MCF 10A (cell line): ENCODE data around the gene HEMK1. TPM values are rescaled to one million over a fixed set of nuclear protein-coding genes. Genes with fewer than 3 reads are reported as not detected.

Source experiments
- BruUV-seq: library from RNA; stranded (reverse); fragments of 400-500 nt; replicated peaks from 2 replicates; lab custom pipeline; 2021; lab: Mats Ljungman, UMichigan
- CTCF ChIA-PET: fragments of 300-600 bp; sonication (Branson Sonifier 250); formaldehyde crosslinking; extraction: SDS; loops from one replicate; lab custom pipeline; 2021; ENCODE audit warnings: antibody characterized with exemption, inconsistent platforms; lab: Yijun Ruan, JAX
- POLR2A ChIA-PET: fragments of 300-600, 350-650 bp; sonication (Branson Sonifier 250); formaldehyde crosslinking; extraction: SDS; loops from one replicate; lab custom pipeline; 2020; ENCODE audit warnings: antibody characterized with exemption, inconsistent platforms; lab: Yijun Ruan, JAX
- DNase-seq: peaks from one replicate; pipeline ENCODE4 v3.0.0-alpha.2; 2018; ENCODE audit not compliant: unreplicated experiment
- H3K27ac Mint-ChIP-seq: one replicate; pipeline ENCODE4 v1.8.0; 2022; ENCODE audit warnings: mild to moderate bottlenecking, low read depth, mixed read lengths; ENCODE audit not compliant: unreplicated experiment
- H3K27me3 Mint-ChIP-seq: one replicate; pipeline ENCODE4 v1.8.0; 2022; ENCODE audit warnings: mixed read lengths; ENCODE audit not compliant: insufficient read depth, unreplicated experiment
- H3K36me3 Mint-ChIP-seq: one replicate; pipeline ENCODE4 v1.8.0; 2022; ENCODE audit warnings: mild to moderate bottlenecking, moderate library complexity, mixed read lengths; ENCODE audit not compliant: insufficient read depth, unreplicated experiment
- H3K4me1 Mint-ChIP-seq: one replicate; pipeline ENCODE4 v1.8.0; 2022; ENCODE audit warnings: mixed read lengths; ENCODE audit not compliant: insufficient read depth, unreplicated experiment
- H3K4me3 Mint-ChIP-seq: one replicate; pipeline ENCODE4 v1.8.0; 2022; ENCODE audit warnings: mild to moderate bottlenecking, moderate library complexity, mixed read lengths; ENCODE audit not compliant: unreplicated experiment
- H3K9me3 Mint-ChIP-seq: one replicate; pipeline ENCODE4 v1.8.0; 2022; ENCODE audit warnings: mixed read lengths; ENCODE audit not compliant: unreplicated experiment
- intact Hi-C: fragments of 100-400 bp; cut with micrococcal nuclease; formaldehyde crosslinking; loops from 2 replicates; pipeline ENCODE4 v1.14.1; 2022
- total RNA-seq: library from RNA; stranded (reverse); gene quantifications from 2 replicates; pipeline ENCODE4 v1.2.3, GENCODE V29; 2022
- TF ChIP-seq, protein P1 (sequence below): fragments of 200-600 bp; IDR thresholded peaks from one replicate; pipeline ENCODE4 v1.8.0; 2022; ENCODE audit warnings: antibody characterized with exemption, mild to moderate bottlenecking; ENCODE audit not compliant: unreplicated experiment

The HEMK1 gene
- total RNA-seq, 1 experiment from 2014 or later = 19.9 TPM

DNA sequence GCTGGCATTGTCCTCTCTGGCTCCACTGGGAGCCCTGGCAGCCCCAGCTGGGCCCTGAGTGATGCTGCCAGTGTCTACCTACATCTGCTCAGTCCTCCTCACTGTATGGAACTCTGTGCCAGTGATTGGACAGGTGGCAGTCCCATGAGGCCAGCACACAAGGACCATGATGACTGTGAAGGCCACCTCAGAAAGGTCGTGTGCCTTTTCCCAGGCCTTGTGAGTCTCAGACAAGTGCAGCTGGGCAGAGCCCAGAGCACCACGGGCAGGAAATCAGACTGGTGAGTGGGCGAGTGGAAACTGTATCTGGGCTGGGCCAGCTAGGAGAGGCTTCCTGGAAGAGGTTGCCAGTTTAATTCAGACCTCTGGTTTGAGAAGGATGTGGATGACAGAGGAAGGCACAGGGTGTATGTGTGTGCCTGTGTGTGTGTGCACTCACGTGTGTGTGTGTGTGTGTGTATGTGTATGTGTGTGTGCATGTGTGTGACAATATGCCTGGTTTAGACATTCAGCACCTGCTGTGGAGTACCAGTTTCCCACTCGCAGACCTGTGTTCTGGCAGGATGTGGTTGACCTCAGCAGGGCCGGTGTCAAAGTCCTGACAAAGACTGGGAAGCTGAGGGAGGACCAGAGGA is 54.6 kb downstream of the HEMK1 start:
- no TSS peak for BruUV-seq
- peak; percentile 13 for DNase-seq
- no peaks in the 10 kb centered on the region for H3K27me3 Mint-ChIP-seq
- ChIA-PET POLR2A (no interaction called here), CTCF (interaction anchor here (0.6 to 1.2 kb wide), 4 partner anchors 9 to 251 kb away, joined by 3 to 4 read pairs (median 3); no protein-coding TSS in a partner anchor)
- H3K4me1 Mint-ChIP-seq = peaks cover 44% of the 10 kb centered on the region
- TF ChIP-seq, protein P1, sequence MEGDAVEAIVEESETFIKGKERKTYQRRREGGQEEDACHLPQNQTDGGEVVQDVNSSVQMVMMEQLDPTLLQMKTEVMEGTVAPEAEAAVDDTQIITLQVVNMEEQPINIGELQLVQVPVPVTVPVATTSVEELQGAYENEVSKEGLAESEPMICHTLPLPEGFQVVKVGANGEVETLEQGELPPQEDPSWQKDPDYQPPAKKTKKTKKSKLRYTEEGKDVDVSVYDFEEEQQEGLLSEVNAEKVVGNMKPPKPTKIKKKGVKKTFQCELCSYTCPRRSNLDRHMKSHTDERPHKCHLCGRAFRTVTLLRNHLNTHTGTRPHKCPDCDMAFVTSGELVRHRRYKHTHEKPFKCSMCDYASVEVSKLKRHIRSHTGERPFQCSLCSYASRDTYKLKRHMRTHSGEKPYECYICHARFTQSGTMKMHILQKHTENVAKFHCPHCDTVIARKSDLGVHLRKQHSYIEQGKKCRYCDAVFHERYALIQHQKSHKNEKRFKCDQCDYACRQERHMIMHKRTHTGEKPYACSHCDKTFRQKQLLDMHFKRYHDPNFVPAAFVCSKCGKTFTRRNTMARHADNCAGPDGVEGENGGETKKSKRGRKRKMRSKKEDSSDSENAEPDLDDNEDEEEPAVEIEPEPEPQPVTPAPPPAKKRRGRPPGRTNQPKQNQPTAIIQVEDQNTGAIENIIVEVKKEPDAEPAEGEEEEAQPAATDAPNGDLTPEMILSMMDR = no peak
- no peak overlapping the region for H3K4me3 Mint-ChIP-seq
- H3K9me3 Mint-ChIP-seq = no peaks in the 10 kb centered on the region
- no peak overlapping the region for H3K27ac Mint-ChIP-seq
- intact Hi-C loops = no loop called here
- peaks cover 15% of the 10 kb centered on the region for H3K36me3 Mint-ChIP-seq

DNA sequence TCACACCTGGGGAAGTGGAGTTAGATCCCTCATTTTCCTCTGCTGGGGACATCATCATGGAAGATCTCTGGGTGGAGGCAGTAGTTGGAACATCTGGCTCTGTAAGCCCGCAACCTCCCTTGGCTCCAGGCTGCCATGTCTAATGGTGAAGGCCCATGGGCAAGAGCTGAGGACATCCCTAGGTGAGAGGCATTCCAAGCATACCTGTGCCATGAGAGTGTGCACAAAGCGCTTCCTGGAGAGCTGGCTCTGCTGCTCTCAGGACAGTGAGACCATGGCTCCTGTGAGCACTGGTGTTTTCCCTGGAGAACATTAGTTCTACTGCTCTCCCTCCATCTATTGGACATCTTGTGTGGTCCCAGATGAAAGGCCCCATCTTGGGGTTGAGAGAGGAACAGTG is 55.3 kb downstream of the HEMK1 start:
- DNase-seq = peak; percentile 34
- no TSS peak for BruUV-seq
- CTCF ChIA-PET = interaction anchor here (0.6 to 1.2 kb wide), 2 partner anchors 19 to 48 kb away, joined by 3 read pairs; no protein-coding TSS in a partner anchor
- H3K27ac Mint-ChIP-seq = no peak overlapping the region
- TF ChIP-seq, protein P1 = no peak
- H3K9me3 Mint-ChIP-seq = no peaks in the 10 kb centered on the region
- POLR2A ChIA-PET = no interaction called here
- H3K27me3 Mint-ChIP-seq = no peaks in the 10 kb centered on the region
- peaks cover 12% of the 10 kb centered on the region for H3K36me3 Mint-ChIP-seq
- no peak overlapping the region for H3K4me3 Mint-ChIP-seq
- peaks cover 40% of the 10 kb centered on the region for H3K4me1 Mint-ChIP-seq
- intact Hi-C loops = no loop called here

DNA sequence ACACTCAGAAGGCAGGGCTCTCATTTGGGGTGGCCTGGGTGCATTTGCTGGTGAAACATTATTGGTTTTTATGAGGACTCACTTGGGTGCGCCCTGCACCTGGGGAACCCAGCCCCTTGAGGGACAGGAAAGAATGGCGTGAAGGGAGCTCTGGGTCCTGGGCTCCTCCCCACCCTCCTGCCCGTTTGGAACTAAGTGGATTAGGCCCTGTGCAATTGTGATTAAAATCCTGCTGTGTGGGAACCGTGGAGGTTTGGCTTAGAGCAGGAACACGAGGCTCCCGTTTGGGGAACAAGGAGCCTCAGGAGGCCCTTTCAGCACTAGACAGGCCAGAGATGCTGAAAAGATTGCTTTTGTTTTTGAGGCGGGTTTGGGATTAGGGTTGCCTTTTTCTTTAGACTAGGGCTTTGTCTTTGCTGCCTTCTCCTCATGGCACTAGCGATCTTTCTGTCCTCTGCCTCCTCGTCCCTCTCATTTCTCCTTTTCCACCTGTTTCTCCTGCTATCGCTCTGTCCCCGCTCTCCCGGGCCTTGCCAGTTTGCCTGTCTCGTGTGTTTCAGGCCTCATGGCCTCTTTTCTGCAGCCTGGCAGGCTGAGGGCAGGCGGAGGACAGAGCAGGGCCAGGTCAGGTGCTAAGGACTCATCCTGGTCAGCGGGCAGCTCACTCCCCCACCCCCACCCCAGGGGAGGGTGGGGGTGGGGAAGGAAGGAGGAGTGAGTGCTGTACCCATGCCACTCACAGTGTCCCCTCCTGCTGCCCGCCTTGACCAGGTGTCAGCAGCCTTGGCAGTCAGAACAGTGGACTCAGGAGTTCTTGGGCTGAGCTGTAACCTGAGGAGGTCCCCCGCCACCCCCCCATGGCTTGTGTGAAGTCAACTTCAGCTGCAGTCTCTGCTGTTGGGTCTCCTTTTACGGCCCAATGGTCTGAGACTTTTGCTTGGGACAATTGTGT is 56.2 kb downstream of the HEMK1 start:
- TF ChIP-seq, protein P1 = no peak
- Mint-ChIP-seq H3K27ac (no peak overlapping the region), H3K27me3 (no peaks in the 10 kb centered on the region), H3K36me3 (peaks cover 12% of the 10 kb centered on the region), H3K4me3 (no peak overlapping the region), H3K4me1 (peaks cover 35% of the 10 kb centered on the region), H3K9me3 (no peaks in the 10 kb centered on the region)
- DNase-seq = no peak
- intact Hi-C loops = no loop called here
- ChIA-PET CTCF (interaction anchor here (0.6 to 7.7 kb wide), 6 partner anchors 11 to 985 kb away, joined by 3 to 61 read pairs (median 4); partner anchors contain the start of gene MAPKAPK3), POLR2A (no interaction called here)
- no TSS peak for BruUV-seq

GRCh38 chr3:50626401-50626800 is 57.1 kb downstream of the HEMK1 start:
- CTCF ChIA-PET = interaction anchor here (0.6 to 7.7 kb wide), 6 partner anchors 8 to 984 kb away, joined by 3 to 61 read pairs (median 6); partner anchors contain the start of gene MAPKAPK3
- no peak for DNase-seq
- BruUV-seq = no TSS peak
- H3K27ac Mint-ChIP-seq = no peak overlapping the region
- TF ChIP-seq, protein P1 = no peak
- peaks cover 30% of the 10 kb centered on the region for H3K4me1 Mint-ChIP-seq
- intact Hi-C loops = no loop called here
- POLR2A ChIA-PET = interaction anchor here (2.5 kb wide), 1 partner anchor 10 kb away, joined by 7 read pairs; the partner anchor contains the start of gene MAPKAPK3
- H3K27me3 Mint-ChIP-seq = no peaks in the 10 kb centered on the region
- no peak overlapping the region for H3K4me3 Mint-ChIP-seq
- H3K9me3 Mint-ChIP-seq = no peaks in the 10 kb centered on the region
- H3K36me3 Mint-ChIP-seq = peaks cover 14% of the 10 kb centered on the region
